Activated CD4-positive, alpha-beta T cell treated with anti-CD3 and anti-CD28 coated beads, Interleukin-2, amount 50 U/mL, for 4 hours (primary cell): ENCODE measurements around the gene GABPB2.
A peak's percentile ranks its signal among the peaks of the same experiment; 100 is the strongest.

Experiments
- DNase-seq, 2 experiments: peaks; one replicate each; pipeline ENCODE4 v3.0.0-alpha.2; 2020

Gene GABPB2

DNA sequence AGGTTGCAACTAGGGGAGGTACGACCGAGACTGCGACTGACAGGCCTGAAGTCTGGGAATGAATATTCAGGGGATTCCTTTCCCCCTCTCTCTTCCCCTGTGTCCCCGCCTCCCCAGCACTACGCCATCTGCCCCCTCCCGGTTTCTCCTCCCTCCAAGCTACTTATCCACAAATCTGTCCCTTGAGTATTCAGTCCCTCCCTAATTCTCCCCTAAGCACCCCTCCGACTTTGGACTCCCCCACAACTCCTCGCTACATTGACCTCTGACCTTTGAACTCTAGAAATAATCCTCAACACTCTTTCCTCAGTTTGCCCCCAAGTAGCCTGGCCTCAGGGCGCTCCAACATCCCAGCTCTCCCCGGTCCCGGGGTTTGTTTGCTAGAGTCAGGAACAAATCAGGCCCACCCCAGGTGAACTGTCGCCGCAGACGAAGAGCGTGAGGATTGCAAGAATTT lies 94.7 kb downstream of the GABPB2 start:
- DNase-seq: no peak

DNA sequence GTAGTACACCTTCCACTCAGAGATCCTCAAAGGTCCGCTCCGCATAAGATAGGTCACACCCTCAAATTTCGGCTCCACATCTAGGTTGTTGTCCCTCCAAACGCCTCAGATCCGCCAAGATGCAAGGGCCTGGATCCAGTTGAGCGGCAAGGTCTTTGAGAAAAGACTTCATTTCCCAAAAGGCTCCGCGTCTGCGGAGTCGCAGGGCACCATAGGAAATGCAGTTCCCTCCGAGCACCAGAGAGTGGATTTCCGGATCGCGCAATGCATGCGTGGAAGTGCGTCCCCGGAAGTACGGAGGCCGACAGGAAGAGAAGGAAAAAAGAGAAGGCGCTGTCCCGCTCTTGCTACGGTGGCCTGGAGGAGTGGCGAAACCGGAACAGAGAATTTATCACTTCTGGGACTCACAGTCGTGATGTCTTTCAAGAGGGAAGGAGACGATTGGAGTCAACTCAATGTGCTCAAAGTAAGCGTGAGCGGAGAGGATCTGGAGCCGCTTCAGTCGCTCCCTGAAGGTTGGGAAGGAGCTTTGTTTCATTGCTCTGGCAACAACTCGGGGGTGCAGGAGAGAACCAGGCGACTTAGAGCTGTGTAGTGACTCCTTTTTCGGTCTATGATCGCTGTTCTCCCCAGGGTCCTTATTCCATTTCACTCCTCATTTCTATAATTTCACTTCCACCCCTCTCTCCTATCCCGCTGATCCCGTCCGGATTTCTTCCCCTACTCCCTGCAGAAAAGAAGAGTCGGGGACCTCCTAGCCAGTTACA lies 95.4 kb downstream of the GABPB2 start, which contains the start of the genes LYSMD1 and SCNM1:
LYSMD1 (minus strand) TSS at position 165 of the 767 bp plus-strand sequence. CDS start 644 bp downstream, outside the sequence.
SCNM1 (plus strand) TSS at position 407 of the 767 bp plus-strand sequence; CDS start at position 416, 9 bp downstream.
- DNase-seq: peak; percentile 93 to 95

- no peak for DNase-seq
These were observed 96.0 kb downstream of the GABPB2 start for GRCh38 chr1:151166505-151166956.

DNA sequence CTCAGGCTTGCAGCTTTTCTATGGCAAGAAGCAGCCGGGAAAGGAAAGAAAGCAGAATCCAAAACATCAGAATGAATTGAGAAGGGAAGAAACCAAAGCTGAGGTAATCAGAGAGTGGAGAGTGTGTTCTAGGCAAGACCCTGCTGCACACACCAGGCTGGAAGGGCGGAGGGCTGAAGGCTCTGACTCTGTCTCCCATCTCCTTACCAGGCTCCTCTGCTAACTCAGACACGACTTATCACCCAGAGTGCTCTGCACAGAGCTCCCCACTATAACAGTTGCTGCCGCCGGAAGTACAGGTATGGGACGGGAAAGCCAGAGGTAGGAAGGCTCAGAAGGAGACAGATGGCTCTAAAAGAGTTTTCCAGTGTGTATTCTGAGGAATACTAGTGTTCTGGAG lies 96.6 kb downstream of the GABPB2 start:
- no peak for DNase-seq

GRCh38 chr1:151171190-151171589 lies 100.6 kb downstream of the GABPB2 start:
- DNase-seq: no peak
